OCI-LY3 (cell line): ENCODE results near the gene DMGDH.

ENCODE experiments used
- H2AFZ ChIP-seq: fragments of 200-600, 300-600 bp; shearing (Covaris generic); 2 replicates; pipeline ENCODE4 v1.6.0; 2014; ENCODE audit warnings: antibody characterized with exemption, low read depth, low read length
- H3K27ac ChIP-seq: fragments of 200-600, 300-600 bp; sonication (generic); 2 replicates; pipeline ENCODE4 v1.5.1; 2014; ENCODE audit warnings: mild to moderate bottlenecking, low read length, moderate library complexity, mixed read lengths
- H3K27me3 ChIP-seq: fragments of 200-600, 300-600 bp; sonication (generic); 2 replicates; pipeline ENCODE4 v1.6.1; 2014; ENCODE audit warnings: low read depth, low read length, mixed read lengths
- H3K36me3 ChIP-seq: fragments of 200-600, 300-600 bp; sonication (generic); replicated peaks from 2 replicates; pipeline ENCODE3; 2014; ENCODE audit warnings: low read depth, low read length, mixed read lengths
- H3K4me1 ChIP-seq: fragments of 300-600, 200-600 bp; sonication (generic); 2 replicates; pipeline ENCODE4 v1.6.1; 2014; ENCODE audit warnings: low read length, mixed read lengths
- H3K4me2 ChIP-seq: fragments of 200-600, 300-600 bp; sonication (generic); 2 replicates; pipeline ENCODE4 v1.6.1; 2014; ENCODE audit warnings: low read length, mixed read lengths
- H3K4me3 ChIP-seq: fragments of 300-600, 200-600 bp; sonication (generic); 2 replicates; pipeline ENCODE4 v1.5.1; 2014; ENCODE audit warnings: antibody characterized with exemption, mild to moderate bottlenecking, low read length, moderate library complexity
- H3K79me2 ChIP-seq: fragments of 300-600, 200-600 bp; shearing (Covaris generic); 2 replicates; pipeline ENCODE4 v1.6.1; 2014; ENCODE audit warnings: mild to moderate bottlenecking, low read length, mixed read lengths
- H3K9ac ChIP-seq: fragments of 300-600, 200-600 bp; shearing (Covaris generic); 2 replicates; pipeline ENCODE4 v1.6.0; 2014; ENCODE audit warnings: mild to moderate bottlenecking, low read length, moderate library complexity
- H3K9me3 ChIP-seq: fragments of 200-600, 300-600 bp; shearing (Covaris generic); 2 replicates; pipeline ENCODE4 v1.6.1; 2014; ENCODE audit warnings: low read length, mixed read lengths; ENCODE audit not compliant: insufficient read depth
- H4K20me1 ChIP-seq: fragments of 200-600, 300-600 bp; sonication (generic); 2 replicates; pipeline ENCODE4 v1.6.1; 2016; ENCODE audit warnings: low read length, mixed read lengths; ENCODE audit not compliant: insufficient read depth
- CTCF ChIP-seq: fragments of 200-600, 300-600 bp; sonication (generic); IDR thresholded peaks from 2 replicates; pipeline ENCODE4 v1.5.1; 2014; ENCODE audit warnings: antibody characterized with exemption, low read length, low read depth
- EZH2phosphoT487 ChIP-seq: fragments of 200-600 bp; shearing (Covaris generic); IDR thresholded peaks from 2 replicates; pipeline ENCODE4 v1.6.1; 2018; ENCODE audit warnings: antibody characterized with exemption, mixed run types, low read depth

Gene DMGDH

GRCh38 chr5:79031485-79031867 is 38.0 kb downstream of the DMGDH start:
- Histone ChIP-seq H4K20me1 (no peaks in the 10 kb centered on the region), H3K4me2 (no peak overlapping the region)

GRCh38 chr5:79030663-79031484 is 38.6 kb downstream of the DMGDH start:
- H3K79me2 ChIP-seq, result no peaks in the 10 kb centered on the region
- H3K36me3 ChIP-seq, result no peaks in the 10 kb centered on the region
- H2AFZ ChIP-seq, result no peak overlapping the region
- H4K20me1 ChIP-seq, result no peaks in the 10 kb centered on the region
- H3K4me1 ChIP-seq, result no peaks in the 10 kb centered on the region
- no peak for TF ChIP-seq CTCF
- no peak for TF ChIP-seq EZH2phosphoT487
- no peak overlapping the region for H3K9ac ChIP-seq
- H3K4me3 ChIP-seq, result no peak overlapping the region
- H3K27me3 ChIP-seq, result no peaks in the 10 kb centered on the region
- no peak overlapping the region for H3K27ac ChIP-seq
- no peak overlapping the region for H3K4me2 ChIP-seq
- H3K9me3 ChIP-seq, result no peaks in the 10 kb centered on the region

More at GRCh38 chr5:79031485-79031867, 38.0 kb downstream of the DMGDH start:
- Histone ChIP-seq H2AFZ (no peak overlapping the region), H3K79me2 (no peaks in the 10 kb centered on the region), H3K9me3 (no peaks in the 10 kb centered on the region), H3K4me3 (no peak overlapping the region), H3K27me3 (no peaks in the 10 kb centered on the region), H3K27ac (no peak overlapping the region), H3K36me3 (no peaks in the 10 kb centered on the region), H3K4me1 (no peaks in the 10 kb centered on the region), H3K9ac (no peak overlapping the region)
- no peak for TF ChIP-seq EZH2phosphoT487
- no peak for TF ChIP-seq CTCF

GRCh38 chr5:79025054-79025472 is 44.4 kb downstream of the DMGDH start:
- peak; percentile 80 for TF ChIP-seq CTCF
- no peak for TF ChIP-seq EZH2phosphoT487

GRCh38 chr5:79023947-79024346 is 45.5 kb downstream of the DMGDH start:
- H4K20me1 ChIP-seq, result no peaks in the 10 kb centered on the region
- TF ChIP-seq CTCF, result no peak
- TF ChIP-seq EZH2phosphoT487, result no peak
- peaks cover 15% of the 10 kb centered on the region for H3K4me1 ChIP-seq
- no peak overlapping the region for H3K4me2 ChIP-seq
- no peaks in the 10 kb centered on the region for H3K36me3 ChIP-seq
- no peak overlapping the region for H3K4me3 ChIP-seq
- no peaks in the 10 kb centered on the region for H3K79me2 ChIP-seq
- no peak overlapping the region for H3K9ac ChIP-seq
- no peaks in the 10 kb centered on the region for H3K9me3 ChIP-seq
- peaks cover 13% of the 10 kb centered on the region for H3K27me3 ChIP-seq
- H3K27ac ChIP-seq, result no peak overlapping the region
- H2AFZ ChIP-seq, result no peak overlapping the region

More at GRCh38 chr5:79025054-79025472, 44.4 kb downstream of the DMGDH start:
- Histone ChIP-seq H3K4me1 (peaks cover 15% of the 10 kb centered on the region), H3K9me3 (no peaks in the 10 kb centered on the region), H2AFZ (no peak overlapping the region), H3K4me2 (peak overlapping the region; percentile 41), H3K27me3 (peaks cover 13% of the 10 kb centered on the region), H3K27ac (no peak overlapping the region), H3K4me3 (0 out of 2 replicates have a peak overlapping the region, but pooled peaks have one; percentile 29), H3K79me2 (no peaks in the 10 kb centered on the region), H4K20me1 (no peaks in the 10 kb centered on the region), H3K36me3 (no peaks in the 10 kb centered on the region), H3K9ac (no peak overlapping the region)
